Neural progenitor cell (in vitro differentiated cells): ENCODE measurements around the gene TTYH1. TPM values are rescaled to one million over a fixed set of nuclear protein-coding genes. Genes with fewer than 3 reads are reported as not detected.
"Not testable (repeated sequence)": the region's sequence is repeated elsewhere in the genome, so short reads cannot be mapped to it uniquely, and the experiment has no call there.

Experiments
- DNase-seq: peaks from one replicate; pipeline ENCODE4 v3.0.0-alpha.2; 2016; ENCODE audit warnings: low spot score
- H2AFZ ChIP-seq: fragments of 200-600 bp; sonication (generic); replicated peaks from 2 replicates; pipeline ENCODE4 v1.6.1; 2016; ENCODE audit warnings: antibody characterized with exemption
- H3F3A ChIP-seq: fragments of 200-600 bp; sonication (generic); 2 replicates; pipeline ENCODE4 v1.6.1; 2016; ENCODE audit warnings: antibody characterized with exemption, low read depth
- H3K27ac ChIP-seq: fragments of 200-600 bp; sonication (generic); 2 replicates; pipeline ENCODE4 v1.5.1; 2016; ENCODE audit warnings: mild to moderate bottlenecking
- H3K27me3 ChIP-seq: fragments of 200-600 bp; sonication (generic); 2 replicates; pipeline ENCODE4 v1.6.1; 2016; ENCODE audit warnings: mild to moderate bottlenecking, moderate library complexity
- H3K36me3 ChIP-seq: fragments of 200-600 bp; sonication (generic); 2 replicates; pipeline ENCODE4 v1.5.1; 2016
- H3K4me1 ChIP-seq: fragments of 200-600 bp; sonication (generic); 2 replicates; pipeline ENCODE4 v1.6.1; 2016; ENCODE audit warnings: mixed run types
- H3K4me2 ChIP-seq: fragments of 200-600 bp; sonication (generic); 2 replicates; pipeline ENCODE4 v1.6.1; 2016
- H3K4me3 ChIP-seq: fragments of 200-600 bp; sonication (generic); 2 replicates; pipeline ENCODE4 v1.5.1; 2016
- H3K79me2 ChIP-seq: fragments of 200-600 bp; sonication (generic); 2 replicates; pipeline ENCODE4 v1.6.1; 2016; ENCODE audit warnings: low read depth
- H3K9ac ChIP-seq: fragments of 200-600 bp; sonication (generic); 2 replicates; pipeline ENCODE4 v1.6.1; 2016
- H3K9me3 ChIP-seq: fragments of 200-600 bp; sonication (generic); 2 replicates; pipeline ENCODE4 v1.5.1; 2016; ENCODE audit warnings: low read depth
- H4K20me1 ChIP-seq: fragments of 200-600 bp; sonication (generic); 2 replicates; pipeline ENCODE4 v1.6.1; 2016; ENCODE audit warnings: low read depth
- H3K27ac Mint-ChIP-seq: 3 replicates; pipeline ENCODE4 v1.8.0; 2021; ENCODE audit warnings: mixed read lengths
- H3K27me3 Mint-ChIP-seq: 2 replicates; pipeline ENCODE4 v1.8.0; 2022; ENCODE audit warnings: low read depth, mild to moderate bottlenecking, inconsistent platforms, moderate library complexity, mixed read lengths; ENCODE audit not compliant: insufficient read depth
- H3K36me3 Mint-ChIP-seq: 3 replicates; pipeline ENCODE4 v1.8.0; 2021; ENCODE audit warnings: mixed read lengths
- H3K4me1 Mint-ChIP-seq: 3 replicates; pipeline ENCODE4 v1.8.0; 2021; ENCODE audit warnings: mixed read lengths
- H3K4me3 Mint-ChIP-seq: 3 replicates; pipeline ENCODE4 v1.8.0; 2021; ENCODE audit warnings: mild to moderate bottlenecking, moderate library complexity, mixed read lengths
- H3K9me3 Mint-ChIP-seq: 3 replicates; pipeline ENCODE4 v1.8.0; 2020; ENCODE audit warnings: mixed read lengths
- EZH2 ChIP-seq: fragments of 200-600 bp; sonication (generic); IDR thresholded peaks from 2 replicates; pipeline ENCODE4 v1.6.1; 2017; ENCODE audit warnings: antibody characterized with exemption, mild to moderate bottlenecking, moderate library complexity
- EZH2phosphoT487 ChIP-seq: fragments of 200-600 bp; sonication (generic); IDR thresholded peaks from 2 replicates; pipeline ENCODE4 v1.6.1; 2017; ENCODE audit warnings: antibody characterized with exemption
- total RNA-seq: library from RNA; depleted of rRNA; stranded (reverse); fragments of >200 nt; gene quantifications from 2 replicates; pipeline ENCODE4 v1.2.3, GENCODE V29; 2015; ENCODE audit warnings: low replicate concordance
- TF ChIP-seq, protein P1 (sequence below): fragments of 200-600 bp; sonication (generic); IDR thresholded peaks from 2 replicates; pipeline ENCODE4 v1.5.1; 2017; ENCODE audit warnings: antibody characterized with exemption, mild to moderate bottlenecking

TTYH1 gene
- total RNA-seq, 1 donor from 2014 or later, result 34.2 TPM

DNA sequence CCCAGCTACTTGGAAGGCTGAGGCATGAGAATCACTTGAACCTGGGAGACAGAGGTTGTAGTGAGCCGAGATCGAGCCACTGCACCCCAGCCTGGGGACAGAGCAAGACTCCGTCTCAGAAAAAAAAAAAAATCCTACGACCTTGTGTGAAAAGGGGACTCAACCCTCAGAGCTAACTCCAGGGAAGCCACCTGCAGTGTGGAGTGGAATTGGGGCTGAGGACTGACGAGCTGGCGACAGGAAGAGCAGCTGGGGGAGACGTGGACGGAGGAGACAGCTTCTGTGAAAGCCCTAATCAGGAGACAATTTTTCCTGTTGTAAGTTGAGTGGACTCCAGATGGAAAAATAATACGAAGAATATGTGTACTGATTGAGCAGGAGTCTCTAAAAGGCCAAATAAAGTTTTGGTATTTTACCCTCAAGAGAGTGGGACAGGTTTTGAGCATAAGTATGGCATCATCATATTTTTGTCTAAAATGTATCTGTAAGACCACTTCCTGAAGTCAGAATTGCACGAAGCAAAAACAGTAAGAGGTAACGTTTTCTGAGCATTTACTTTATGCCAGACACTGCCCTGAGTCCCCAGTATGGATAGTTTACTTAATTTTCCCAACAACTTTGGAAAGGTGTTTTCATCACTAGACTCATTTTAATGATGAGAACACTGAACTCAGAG is 38.5 kb upstream of the TTYH1 start:
- Histone ChIP-seq H3K9ac (no peak overlapping the region), H3K9me3 (no peaks in the 10 kb centered on the region), H3K36me3 (no peaks in the 10 kb centered on the region), H2AFZ (no peak overlapping the region), H3K4me1 (no peaks in the 10 kb centered on the region), H3K27ac (no peak overlapping the region), H3K79me2 (no peaks in the 10 kb centered on the region), H3F3A (no peaks in the 10 kb centered on the region), H3K27me3 (peaks cover 14% of the 10 kb centered on the region), H4K20me1 (no peaks in the 10 kb centered on the region), H3K4me3 (no peak overlapping the region), H3K4me2 (no peak overlapping the region)
- Mint-ChIP-seq H3K4me3 (no peak overlapping the region), H3K27me3 (peaks cover 10% of the 10 kb centered on the region), H3K36me3 (no peaks in the 10 kb centered on the region), H3K9me3 (peaks cover 5% of the 10 kb centered on the region), H3K27ac (no peak overlapping the region), H3K4me1 (no peaks in the 10 kb centered on the region)
- DNase-seq, result no peak
- no peak for TF ChIP-seq EZH2phosphoT487
- no peak for TF ChIP-seq EZH2
- TF ChIP-seq, protein P1, sequence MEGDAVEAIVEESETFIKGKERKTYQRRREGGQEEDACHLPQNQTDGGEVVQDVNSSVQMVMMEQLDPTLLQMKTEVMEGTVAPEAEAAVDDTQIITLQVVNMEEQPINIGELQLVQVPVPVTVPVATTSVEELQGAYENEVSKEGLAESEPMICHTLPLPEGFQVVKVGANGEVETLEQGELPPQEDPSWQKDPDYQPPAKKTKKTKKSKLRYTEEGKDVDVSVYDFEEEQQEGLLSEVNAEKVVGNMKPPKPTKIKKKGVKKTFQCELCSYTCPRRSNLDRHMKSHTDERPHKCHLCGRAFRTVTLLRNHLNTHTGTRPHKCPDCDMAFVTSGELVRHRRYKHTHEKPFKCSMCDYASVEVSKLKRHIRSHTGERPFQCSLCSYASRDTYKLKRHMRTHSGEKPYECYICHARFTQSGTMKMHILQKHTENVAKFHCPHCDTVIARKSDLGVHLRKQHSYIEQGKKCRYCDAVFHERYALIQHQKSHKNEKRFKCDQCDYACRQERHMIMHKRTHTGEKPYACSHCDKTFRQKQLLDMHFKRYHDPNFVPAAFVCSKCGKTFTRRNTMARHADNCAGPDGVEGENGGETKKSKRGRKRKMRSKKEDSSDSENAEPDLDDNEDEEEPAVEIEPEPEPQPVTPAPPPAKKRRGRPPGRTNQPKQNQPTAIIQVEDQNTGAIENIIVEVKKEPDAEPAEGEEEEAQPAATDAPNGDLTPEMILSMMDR, result no peak

GRCh38 chr19:54379187-54379678 is 36.0 kb upstream of the TTYH1 start:
- Mint-ChIP-seq H3K9me3 (peaks cover 3% of the 10 kb centered on the region), H3K36me3 (no peaks in the 10 kb centered on the region), H3K27ac (no peak overlapping the region), H3K4me3 (no peak overlapping the region), H3K27me3 (peaks cover 4% of the 10 kb centered on the region), H3K4me1 (no peaks in the 10 kb centered on the region)
- Histone ChIP-seq H3K36me3 (no peaks in the 10 kb centered on the region), H3K9me3 (no peaks in the 10 kb centered on the region), H2AFZ (no peak overlapping the region), H3K27me3 (peaks cover 14% of the 10 kb centered on the region), H3F3A (no peaks in the 10 kb centered on the region), H3K79me2 (no peaks in the 10 kb centered on the region), H3K27ac (no peak overlapping the region), H4K20me1 (no peaks in the 10 kb centered on the region), H3K4me2 (no peak overlapping the region), H3K4me3 (no peak overlapping the region), H3K9ac (no peak overlapping the region), H3K4me1 (no peaks in the 10 kb centered on the region)
- TF ChIP-seq EZH2phosphoT487 (no peak), EZH2 (no peak)
- TF ChIP-seq, protein P1, result no peak
- DNase-seq, result no peak

DNA sequence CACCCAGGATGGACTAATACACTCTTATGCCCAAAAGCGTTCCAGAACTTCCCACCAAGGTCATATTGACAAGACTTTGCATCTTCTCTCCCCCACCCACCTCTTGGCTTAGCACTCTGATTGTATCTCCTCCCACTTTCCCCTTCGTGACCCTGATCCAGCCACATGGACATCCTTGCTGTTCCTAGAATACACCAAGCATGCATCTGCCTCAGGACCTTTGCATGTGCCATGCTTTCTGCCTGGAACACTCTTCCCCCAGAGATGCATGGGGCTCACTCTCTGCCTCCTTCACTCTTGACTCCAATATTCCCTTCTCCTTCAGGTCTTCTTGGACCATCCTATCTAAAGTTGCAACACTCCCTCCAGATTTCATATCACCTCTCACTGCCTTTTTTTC is 34.4 kb upstream of the TTYH1 start:
- Histone ChIP-seq H3K79me2 (no peaks in the 10 kb centered on the region), H4K20me1 (no peaks in the 10 kb centered on the region), H3F3A (no peaks in the 10 kb centered on the region), H3K36me3 (no peaks in the 10 kb centered on the region), H3K27me3 (peaks cover 20% of the 10 kb centered on the region), H3K27ac (no peak overlapping the region), H3K9ac (no peak overlapping the region), H3K4me2 (no peak overlapping the region), H3K4me3 (no peak overlapping the region), H3K9me3 (no peaks in the 10 kb centered on the region), H2AFZ (no peak overlapping the region), H3K4me1 (no peaks in the 10 kb centered on the region)
- H3K36me3 Mint-ChIP-seq, result no peaks in the 10 kb centered on the region
- H3K27me3 Mint-ChIP-seq, result peaks cover 4% of the 10 kb centered on the region
- H3K4me1 Mint-ChIP-seq, result no peaks in the 10 kb centered on the region
- H3K27ac Mint-ChIP-seq, result no peak overlapping the region
- no peak for TF ChIP-seq EZH2phosphoT487
- TF ChIP-seq EZH2, result no peak
- TF ChIP-seq, protein P1, result no peak
- H3K9me3 Mint-ChIP-seq, result peaks cover 3% of the 10 kb centered on the region
- no peak for DNase-seq
- H3K4me3 Mint-ChIP-seq, result no peak overlapping the region

- not testable (repeated sequence) for H3K27me3 Mint-ChIP-seq, H4K20me1 ChIP-seq
Observed at GRCh38 chr19:54382041-54382440, 33.2 kb upstream of the TTYH1 start.

More at GRCh38 chr19:54382041-54382440, 33.2 kb upstream of the TTYH1 start:
- not testable (repeated sequence) for H3K4me2 ChIP-seq, H3K4me1 ChIP-seq, H3K9me3 ChIP-seq, H3K4me1 Mint-ChIP-seq, H2AFZ ChIP-seq, H3K9me3 Mint-ChIP-seq, H3K9ac ChIP-seq, H3K4me3 Mint-ChIP-seq, H3K4me3 ChIP-seq, H3K36me3 ChIP-seq, H3F3A ChIP-seq, H3K36me3 Mint-ChIP-seq, H3K27ac Mint-ChIP-seq, H3K27ac ChIP-seq, DNase-seq, H3K79me2 ChIP-seq
- peaks cover 30% of the 10 kb centered on the region for H3K27me3 ChIP-seq
